Breast epithelium (tissue), 4 donors: Measurements from ENCODE around the gene GPR3. TPM values are rescaled to one million over a fixed set of nuclear protein-coding genes. Genes with fewer than 3 reads are reported as not detected.
"Not testable (repeated sequence)": the region's sequence is repeated elsewhere in the genome, so short reads cannot be mapped to it uniquely, and the experiment has no call there.

Experiments
- DNase-seq, 2 donors: peaks; one replicate each; pipeline ENCODE4 v3.0.0-alpha.2; 2019; ENCODE audit warnings: low spot score in 2 of 2
- H3K27ac ChIP-seq, 2 donors: fragments of 200-600 bp; sonication (generic) in 1 of 2; one replicate each; pipeline ENCODE4 v1.5.1; 2016 to 2019; ENCODE audit warnings: mild to moderate bottlenecking in 1 of 2
- H3K27me3 ChIP-seq, 2 donors: fragments of 200-600 bp; sonication (generic) in 1 of 2; one replicate each; pipeline versions ENCODE4 v1.5.1 to v1.6.0; 2017 to 2019; ENCODE audit warnings: control low read depth in 1 of 2, mild to moderate bottlenecking in 1 of 2
- H3K36me3 ChIP-seq: fragments of 200-600 bp; one replicate; pipeline ENCODE4 v1.5.1; 2019
- H3K4me1 ChIP-seq, 2 donors: fragments of 200-600 bp; sonication (generic); one replicate each; pipeline ENCODE4 v1.5.1; 2016 to 2019; ENCODE audit warnings: control low read depth in 1 of 2
- H3K4me3 ChIP-seq, 3 donors: fragments of 200-600 bp; sonication (generic); 1 replicate in 2 of 3; 2 replicates in 1 of 3; pipeline ENCODE4 v1.5.1; 2016 to 2019; ENCODE audit warnings: mild to moderate bottlenecking in 3 of 3, moderate library complexity in 2 of 3
- H3K9me3 ChIP-seq, 2 donors: fragments of 200-600 bp; sonication (generic) in 1 of 2; one replicate each; pipeline ENCODE4 v1.5.1; 2016 to 2019; ENCODE audit warnings: control low read depth in 1 of 2
- CTCF ChIP-seq, 3 donors: fragments of 450-650 bp; IDR thresholded peaks; one replicate each; pipeline ENCODE4 v1.5.1; 2016 to 2017; ENCODE audit warnings: antibody characterized with exemption in 3 of 3, mild to moderate bottlenecking in 3 of 3, moderate library complexity in 3 of 3
- POLR2A ChIP-seq: fragments of 450-650 bp; IDR thresholded peaks from one replicate; pipeline ENCODE4 v1.6.1; 2016; ENCODE audit warnings: antibody characterized with exemption, mild to moderate bottlenecking, moderate library complexity
- POLR2AphosphoS5 ChIP-seq, 3 donors: sonication (generic); formaldehyde crosslinking; IDR thresholded peaks; one replicate each; pipeline ENCODE4 v1.6.1; 2017; ENCODE audit warnings: antibody characterized with exemption in 3 of 3
- intact Hi-C: fragments of 100-400 bp; cut with DNase I; formaldehyde crosslinking; loops from one replicate; pipeline ENCODE4 v1.15.1; 2023; ENCODE audit warnings: low total_unique reads
- total RNA-seq, 3 donors: library from RNA; depleted of rRNA; stranded (reverse); fragments of >200 nt; gene quantifications; one replicate each; pipeline ENCODE4 v1.1.0, GENCODE V29; 2016

Gene GPR3
- total RNA-seq, 3 donors from 2014 or later = 0.16 to 0.66 TPM; not detected in 1

DNA sequence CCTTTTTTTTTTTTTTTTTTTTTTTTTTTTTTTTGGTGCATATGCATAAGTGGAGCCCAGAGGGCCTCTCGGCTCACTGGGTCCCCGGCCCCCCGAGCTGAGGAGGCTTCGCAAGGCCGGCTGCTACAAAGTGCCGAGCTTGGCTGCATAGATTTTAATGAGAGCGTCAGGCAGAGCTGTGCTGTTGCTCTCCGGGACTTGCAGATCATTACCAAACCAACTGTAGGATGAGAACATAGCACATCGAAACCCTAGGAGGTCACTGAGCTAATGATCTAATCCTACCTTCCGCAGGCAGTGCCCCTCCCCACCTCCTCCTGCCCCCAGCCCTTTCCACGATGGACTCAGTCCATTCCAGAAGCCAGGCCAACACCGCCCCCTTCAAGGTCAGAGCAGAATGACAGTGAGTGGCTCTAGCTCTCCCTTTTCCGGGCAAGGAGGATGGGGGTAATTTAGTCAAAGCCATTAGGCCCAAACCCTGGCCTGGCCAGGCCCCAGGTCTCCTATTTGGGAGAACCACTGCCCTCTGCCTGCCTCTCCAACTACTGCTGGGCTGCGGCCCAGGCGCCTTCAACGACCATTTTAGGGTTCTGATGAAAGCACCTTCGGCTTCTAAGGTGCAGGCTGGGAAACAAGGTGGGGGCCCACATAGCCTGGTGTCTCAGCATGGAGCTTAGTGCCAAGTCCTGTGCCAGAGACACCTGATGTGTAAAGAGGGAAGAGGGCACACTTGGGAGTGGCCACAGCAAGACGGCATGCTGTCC, 13.4 kb downstream of the GPR3 start:
- H3K27me3 ChIP-seq, H3K36me3 ChIP-seq, H3K4me3 ChIP-seq, H3K9me3 ChIP-seq, DNase-seq, intact Hi-C loops: not testable (repeated sequence)
- peak in 1 of 3 donors; percentile 18 for TF ChIP-seq CTCF (IDR thresholded peaks at IDR 0.05)
- Histone ChIP-seq H3K4me1 (peaks cover 12 to 58% of the 10 kb centered on the region in 2 donors), H3K27ac (peak overlapping the region; percentile 91 to 93)

GRCh38 chr1:27406362-27406680, 13.9 kb downstream of the GPR3 start:
- H3K36me3 ChIP-seq = no peaks in the 10 kb centered on the region
- peak overlapping the region; percentile 91 to 93 for H3K27ac ChIP-seq
- no peaks in the 10 kb centered on the region for H3K27me3 ChIP-seq
- TF ChIP-seq POLR2AphosphoS5 (IDR thresholded peaks at IDR 0.05) (peak in 1 of 3 donors; percentile 55), CTCF (IDR thresholded peaks at IDR 0.05) (no peak)
- no peak overlapping the region for H3K4me3 ChIP-seq
- H3K4me1 ChIP-seq = peaks cover 12 to 53% of the 10 kb centered on the region in 2 donors
- intact Hi-C loops = no loop called here
- DNase-seq = peak in 1 of 2 donors; percentile 80
- H3K9me3 ChIP-seq = no peaks in the 10 kb centered on the region

DNA sequence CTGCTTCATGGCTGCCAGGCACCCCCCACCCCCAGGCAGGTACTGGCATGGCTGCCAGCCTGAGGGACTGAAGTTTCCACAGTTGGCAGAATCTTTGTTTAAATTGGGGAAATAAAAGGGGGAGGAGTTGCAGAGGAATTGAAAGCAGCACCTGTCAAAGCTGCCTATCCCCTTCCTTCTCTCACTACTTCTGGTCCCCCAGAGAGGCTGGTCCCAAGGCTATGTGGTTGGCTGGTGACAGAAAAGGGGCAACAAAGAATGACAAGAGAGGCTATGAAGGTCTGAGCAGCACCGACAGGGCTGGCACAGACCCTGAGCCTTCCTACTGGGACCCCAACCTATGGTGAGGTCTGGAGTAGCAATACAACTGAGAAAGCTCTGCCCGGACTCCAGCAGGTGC, 14.4 kb downstream of the GPR3 start:
- intact Hi-C loops, H3K4me3 ChIP-seq, H3K9me3 ChIP-seq, DNase-seq, H3K36me3 ChIP-seq, H3K27me3 ChIP-seq: not testable (repeated sequence)
- Histone ChIP-seq H3K27ac (peak overlapping the region; percentile 91 to 93), H3K4me1 (peaks cover 9 to 48% of the 10 kb centered on the region in 2 donors)

DNA sequence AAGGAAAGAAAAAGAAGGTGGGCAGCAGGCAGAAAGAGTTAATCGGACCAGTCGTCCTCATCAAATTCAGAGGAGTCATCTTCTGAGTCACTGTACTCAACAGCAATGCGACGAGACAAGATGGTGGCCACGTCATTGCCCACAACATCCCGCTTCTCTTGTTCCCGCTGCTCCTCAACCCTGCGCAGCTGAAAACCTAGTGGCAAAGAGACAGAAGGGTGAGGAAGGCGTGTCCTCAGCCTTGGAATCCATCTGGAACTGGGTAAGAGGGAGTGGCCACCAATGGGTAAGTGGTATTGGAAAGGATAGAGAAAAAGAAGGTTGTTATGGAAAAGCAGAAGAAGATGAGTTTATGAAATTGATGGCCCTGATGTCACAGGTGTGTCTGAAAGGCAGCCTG, 15.7 kb downstream of the GPR3 start:
- DNase-seq = no peak
- TF ChIP-seq POLR2AphosphoS5 (IDR thresholded peaks at IDR 0.05) (no peak), CTCF (IDR thresholded peaks at IDR 0.05) (no peak), POLR2A (no peak)

DNA sequence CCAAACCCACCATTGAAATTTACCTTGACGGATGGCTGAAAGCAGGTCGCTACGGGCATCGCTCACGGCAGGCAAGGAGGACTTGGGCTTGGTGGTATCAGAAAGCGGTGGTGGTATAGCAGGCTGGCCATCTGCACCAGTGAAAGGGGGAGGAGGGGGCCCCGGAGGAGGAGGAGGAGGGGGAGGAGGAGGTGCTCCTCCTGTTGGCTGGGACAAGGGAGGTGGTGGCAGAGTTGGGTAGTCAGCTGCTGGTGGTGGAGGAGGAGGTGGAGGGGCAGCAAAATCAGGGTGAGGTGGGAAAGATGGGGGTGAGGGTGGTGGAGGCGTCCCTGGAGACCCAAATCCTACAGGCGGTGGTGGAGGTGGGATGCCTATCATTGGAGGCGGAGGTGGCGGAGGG, 17.2 kb downstream of the GPR3 start:
- Histone ChIP-seq H3K27ac (peak overlapping the region in 1 of 2 donors; percentile 45), H3K4me3 (no peak overlapping the region), H3K4me1 (peaks cover 3 to 25% of the 10 kb centered on the region in 2 donors), H3K27me3 (no peaks in the 10 kb centered on the region), H3K9me3 (no peaks in the 10 kb centered on the region), H3K36me3 (no peaks in the 10 kb centered on the region)
- intact Hi-C loops = no loop called here
- DNase-seq = no peak
- no peak for TF ChIP-seq POLR2A
- no peak for TF ChIP-seq POLR2AphosphoS5 (IDR thresholded peaks at IDR 0.05)
- no peak for TF ChIP-seq CTCF (IDR thresholded peaks at IDR 0.05)

More for the DNA sequence above, 15.7 kb downstream of the GPR3 start:
- Histone ChIP-seq H3K27ac (peak overlapping the region; percentile 91 to 93), H3K27me3 (no peaks in the 10 kb centered on the region), H3K4me1 (peaks cover 9 to 35% of the 10 kb centered on the region in 2 donors), H3K4me3 (no peak overlapping the region), H3K36me3 (no peaks in the 10 kb centered on the region), H3K9me3 (no peaks in the 10 kb centered on the region)
- intact Hi-C loops = no loop called here
